K562 (cell line): Measurements from ENCODE around the gene HPCAL1. TPM values are rescaled to one million over a fixed set of nuclear protein-coding genes. Genes with fewer than 3 reads are reported as not detected.

Experiments used
- CREB1 ChIP-seq, 2 experiments: sonication (generic) in 1 of 2; formaldehyde crosslinking in 1 of 2; IDR thresholded peaks; 2 replicates each; pipeline versions ENCODE4 v1.6.1 to v1.8.0; 2012 to 2022; ENCODE audit warnings: inconsistent platforms in 1 of 2, mild to moderate bottlenecking in 1 of 2, missing genetic modification reagents in 1 of 2, moderate library complexity in 1 of 2
- CSDE1 ChIP-seq, 2 experiments: fragments of 450-650 bp; IDR thresholded peaks; 2 replicates each; pipeline ENCODE4 v1.6.1; 2016; ENCODE audit warnings: mild to moderate bottlenecking in 1 of 2
- FOXA1 ChIP-seq: fragments of 450-650 bp; IDR thresholded peaks from 2 replicates; pipeline ENCODE4 v1.6.1; 2016; ENCODE audit warnings: mild to moderate bottlenecking, borderline replicate concordance
- HCFC1 ChIP-seq: IDR thresholded peaks from 2 replicates; pipeline ENCODE4 v1.6.1; 2012; ENCODE audit warnings: low read depth, low read length, improper control_type of control experiment
- HDAC6 ChIP-seq: IDR thresholded peaks from 2 replicates; pipeline ENCODE4 v1.6.1; 2012; ENCODE audit warnings: low read depth, mild to moderate bottlenecking, control low read depth, inconsistent platforms, low read length, moderate library complexity
- IRF9 ChIP-seq: fragments of 450-650 bp; IDR thresholded peaks from 2 replicates; pipeline ENCODE4 v1.6.1; 2016; ENCODE audit warnings: missing biosample characterization, missing genetic modification characterization
- MEIS2 ChIP-seq: fragments of 450-650 bp; IDR thresholded peaks from 2 replicates; pipeline ENCODE4 v1.6.1; 2014; ENCODE audit warnings: mild to moderate bottlenecking; ENCODE audit not compliant: partially characterized antibody
- RFX5 ChIP-seq: IDR thresholded peaks from 2 replicates; pipeline ENCODE4 v1.6.1; 2011; ENCODE audit warnings: low read depth, mild to moderate bottlenecking, improper control_type of control experiment, low read length
- SP2 ChIP-seq: IDR thresholded peaks from 2 replicates; pipeline ENCODE4 v1.6.1; 2011; ENCODE audit warnings: mild to moderate bottlenecking, low read depth, low read length, moderate library complexity; ENCODE audit not compliant: poor library complexity, severe bottlenecking; ENCODE audit errors: extremely low read depth
- ZBTB12 ChIP-seq: fragments of 250-450 bp; sonication (Bioruptor Pico); IDR thresholded peaks from 2 replicates; pipeline ENCODE4 v1.4.0; 2020
- ZBTB43 ChIP-seq: sonication (generic); formaldehyde crosslinking; IDR thresholded peaks from 2 replicates; pipeline ENCODE4 v1.8.0; 2023; ENCODE audit warnings: mild to moderate bottlenecking, missing genetic modification reagents
- ZNF23 ChIP-seq: fragments of 250-450 bp; sonication (Bioruptor Pico); IDR thresholded peaks from 2 replicates; pipeline ENCODE4 v1.4.0; 2020; ENCODE audit warnings: mild to moderate bottlenecking
- ZNF277 ChIP-seq: fragments of 250-450 bp; sonication (Bioruptor Pico); IDR thresholded peaks from 2 replicates; pipeline ENCODE4 v1.8.0; 2022; ENCODE audit warnings: inconsistent platforms, mild to moderate bottlenecking, moderate library complexity, borderline replicate concordance
- ZNF316 ChIP-seq: fragments of 450-650 bp; IDR thresholded peaks from 2 replicates; pipeline ENCODE4 v1.6.1; 2016
- ZNF407 ChIP-seq: fragments of 450-650 bp; IDR thresholded peaks from 2 replicates; pipeline ENCODE4 v1.6.1; 2016; ENCODE audit warnings: low read depth
- polyA plus RNA-seq, 8 experiments: library from polyadenylated mRNA; depleted of rRNA in 4 of 8; stranded (reverse) in 5 of 8; unstranded in 3 of 8; fragments of >200 nt; fragmentation: Nextera tagmentation in 2 of 8; fragmentation: Illumina TruSeq in 1 of 8; extraction: Ambion mirVana in 2 of 8; extraction: Trizol in 1 of 8; gene quantifications; 2 replicates each; pipeline versions ENCODE4 v1.2.1 to v1.2.3, GENCODE V29; 2011 to 2014; ENCODE audit warnings: inconsistent platforms in 1 of 8, missing spikeins in 1 of 8
- total RNA-seq, 7 experiments: library from RNA; depleted of rRNA in 6 of 7; stranded (reverse); fragments of >200 nt in 6 of 7; fragmentation: Illumina TruSeq in 2 of 7; extraction: Trizol in 2 of 7; gene quantifications; 2 replicates each; pipeline versions ENCODE4 v1.2.1 to v1.2.3, GENCODE V29; 2011 to 2021; ENCODE audit warnings: low replicate concordance in 1 of 7

The HPCAL1 gene
- total and polyA plus RNA-seq, 9 of the 15 experiments (the other 6 are each of a cell fraction or from before 2014, with no cell fraction given): 2.7 to 65.5 (median 23.9) TPM

- TF ChIP-seq ZBTB43 (no peak), ZNF277 (CRISPR knock-in tag) (no peak), MEIS2 (no peak), CREB1 (IDR thresholded peaks at IDR 0.05) (no peak), CREB1 (CRISPR knock-in tag; IDR thresholded peaks at IDR 0.05) (no peak), CSDE1 (IDR thresholded peaks at IDR 0.05) (no peak), FOXA1 (no peak), SP2 (no peak), ZNF316 (peak; percentile 71), IRF9 (tag) (no peak), ZNF23 (no peak), ZBTB12 (CRISPR knock-in tag) (no peak), HDAC6 (no peak), ZNF407 (no peak), RFX5 (no peak), HCFC1 (no peak)
These were observed 17.0 kb upstream of the HPCAL1 start (continued) for GRCh38 chr2:10285556-10286198.
